Measurements from ENCODE around the gene PLEKHH3.
"Not testable (repeated sequence)": the region's sequence is repeated elsewhere in the genome, so short reads cannot be mapped to it uniquely, and the experiment has no call there.

The PLEKHH3 gene

DNA sequence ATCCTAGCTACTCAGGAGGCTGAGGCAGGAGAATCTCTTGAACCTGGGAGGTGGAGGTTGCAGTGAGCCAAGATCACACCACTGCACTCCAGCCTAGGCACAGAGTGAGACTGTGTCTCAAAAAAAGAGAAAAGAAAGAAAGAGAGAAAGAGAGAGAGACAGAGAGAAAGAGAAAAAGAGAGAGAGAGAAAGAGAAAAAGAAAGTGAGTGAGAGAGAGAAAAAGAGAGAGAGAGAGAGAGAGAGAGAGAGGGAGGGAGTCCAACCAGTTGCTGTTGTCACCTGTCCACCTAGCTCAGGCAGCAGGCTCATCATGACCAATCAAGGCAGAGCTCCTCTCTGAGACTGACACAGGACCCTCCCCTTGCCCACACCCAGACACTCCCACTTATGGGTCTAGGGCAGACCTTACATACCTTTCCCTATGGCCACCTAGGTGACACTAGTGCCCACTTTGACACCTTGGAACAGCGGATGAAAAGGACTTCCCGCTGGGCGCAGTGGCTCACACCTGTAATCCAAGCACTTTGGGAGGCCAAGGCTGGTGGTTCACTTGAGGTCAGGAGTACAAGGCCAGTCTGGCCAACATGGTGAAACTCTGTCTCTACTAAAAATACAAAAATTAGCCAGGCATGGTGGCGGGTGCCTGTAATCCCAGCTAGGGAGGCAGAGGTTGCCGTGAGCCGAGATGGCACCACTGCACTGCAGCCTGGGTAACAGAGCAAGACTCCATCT, 49.6 kb downstream of the PLEKHH3 start:
- H2BK12ac ChIP-seq (ENCODE audit: low read length), result not testable (repeated sequence)

GRCh38 chr17:42623732-42624596, 52.8 kb downstream of the PLEKHH3 start:
- Histone ChIP-seq H2BK12ac (ENCODE audit: low read length) (no peak overlapping the region), H3K4me3 (ENCODE audit: low read depth, low read length) (no peak overlapping the region), H3K4ac (ENCODE audit: low read depth, low read length) (no peak overlapping the region), H3K79me1 (ENCODE audit: low read length) (no peaks in the 10 kb centered on the region), H4K91ac (ENCODE audit: low read depth, low read length) (no peak overlapping the region), H2BK5ac (ENCODE audit: low read depth, low read length, poor library complexity) (no peak overlapping the region), H3K9ac (ENCODE audit: low read length) (no peak overlapping the region), H4K8ac (ENCODE audit: low read depth, low read length) (no peak overlapping the region), H3K27ac (ENCODE audit: low read depth, low read length) (no peak overlapping the region), H3K27me3 (ENCODE audit: insufficient read depth, low read length) (no peaks in the 10 kb centered on the region), H2AFZ (ENCODE audit: insufficient read depth, low read length, poor library complexity) (no peak overlapping the region), H3K79me2 (ENCODE audit: control insufficient read depth, insufficient read depth, low read length, poor library complexity) (no peaks in the 10 kb centered on the region), H3K4me2 (ENCODE audit: low read length) (no peak overlapping the region), H2AK5ac (ENCODE audit: low read length) (no peak overlapping the region), H4K12ac (ENCODE audit: low read depth, low read length) (no peak overlapping the region), H3K23ac (ENCODE audit: low read length) (no peak overlapping the region), H3K18ac (ENCODE audit: low read length) (no peak overlapping the region), H3K14ac (ENCODE audit: low read length) (no peak overlapping the region), H3K9me3 (ENCODE audit: insufficient read depth, low read depth, low read length) (peaks cover 2% of the 10 kb centered on the region), H3K36me3 (ENCODE audit: control insufficient read depth in 1 of 2, insufficient read depth in 2 of 2, low read length in 2 of 2) (no peaks in the 10 kb centered on the region), H2BK120ac (ENCODE audit: insufficient read depth, low read length, poor library complexity) (no peak overlapping the region), H3K4me1 (ENCODE audit: control insufficient read depth in 1 of 2, insufficient read depth in 2 of 2, low read length in 2 of 2) (no peaks in the 10 kb centered on the region)
- no peak for DNase-seq
- no CpG with 5 or more reads among the region's 7 CpGs for WGBS (ENCODE audit: extremely low coverage, insufficient coverage, insufficient read length)

More for the DNA sequence above, 49.6 kb downstream of the PLEKHH3 start:
- H3K4me2 ChIP-seq (ENCODE audit: low read length); H3K79me1 ChIP-seq (ENCODE audit: low read length); H3K9ac ChIP-seq (ENCODE audit: low read length); H3K18ac ChIP-seq (ENCODE audit: low read length); H4K8ac ChIP-seq (ENCODE audit: low read depth, low read length); H4K12ac ChIP-seq (ENCODE audit: low read depth, low read length); H2BK120ac ChIP-seq (ENCODE audit: insufficient read depth, low read length, poor library complexity); H4K91ac ChIP-seq (ENCODE audit: low read depth, low read length); H3K27me3 ChIP-seq (ENCODE audit: insufficient read depth, low read length); H3K4me1 ChIP-seq (ENCODE audit: control insufficient read depth in 1 of 2, insufficient read depth in 2 of 2, low read length in 2 of 2); H3K79me2 ChIP-seq (ENCODE audit: control insufficient read depth, insufficient read depth, low read length, poor library complexity); H2BK5ac ChIP-seq (ENCODE audit: low read depth, low read length, poor library complexity); H3K14ac ChIP-seq (ENCODE audit: low read length); H2AFZ ChIP-seq (ENCODE audit: insufficient read depth, low read length, poor library complexity); H3K23ac ChIP-seq (ENCODE audit: low read length); H3K27ac ChIP-seq (ENCODE audit: low read depth, low read length); DNase-seq; H2AK5ac ChIP-seq (ENCODE audit: low read length); H3K36me3 ChIP-seq (ENCODE audit: control insufficient read depth in 1 of 2, insufficient read depth in 2 of 2, low read length in 2 of 2); H3K4ac ChIP-seq (ENCODE audit: low read depth, low read length); H3K4me3 ChIP-seq (ENCODE audit: low read depth, low read length); H3K9me3 ChIP-seq (ENCODE audit: insufficient read depth, low read depth, low read length): not testable (repeated sequence)
- no CpG with 5 or more reads among the region's 6 CpGs for WGBS (ENCODE audit: extremely low coverage, insufficient coverage, insufficient read length)

GRCh38 chr17:42623271-42623670, 53.5 kb downstream of the PLEKHH3 start:
- Histone ChIP-seq H3K14ac (ENCODE audit: low read length) (no peak overlapping the region), H4K91ac (ENCODE audit: low read depth, low read length) (no peak overlapping the region), H3K79me2 (ENCODE audit: control insufficient read depth, insufficient read depth, low read length, poor library complexity) (no peaks in the 10 kb centered on the region), H3K27ac (ENCODE audit: low read depth, low read length) (no peak overlapping the region), H4K12ac (ENCODE audit: low read depth, low read length) (no peak overlapping the region), H2BK5ac (ENCODE audit: low read depth, low read length, poor library complexity) (no peak overlapping the region), H2BK12ac (ENCODE audit: low read length) (no peak overlapping the region), H3K4me3 (ENCODE audit: low read depth, low read length) (no peak overlapping the region), H3K9ac (ENCODE audit: low read length) (no peak overlapping the region), H2AFZ (ENCODE audit: insufficient read depth, low read length, poor library complexity) (no peak overlapping the region), H3K23ac (ENCODE audit: low read length) (no peak overlapping the region), H3K36me3 (ENCODE audit: control insufficient read depth in 1 of 2, insufficient read depth in 2 of 2, low read length in 2 of 2) (no peaks in the 10 kb centered on the region), H3K27me3 (ENCODE audit: insufficient read depth, low read length) (no peaks in the 10 kb centered on the region), H3K18ac (ENCODE audit: low read length) (no peak overlapping the region), H4K8ac (ENCODE audit: low read depth, low read length) (no peak overlapping the region), H3K9me3 (ENCODE audit: insufficient read depth, low read depth, low read length) (peaks cover 2% of the 10 kb centered on the region), H3K4me1 (ENCODE audit: control insufficient read depth in 1 of 2, insufficient read depth in 2 of 2, low read length in 2 of 2) (no peaks in the 10 kb centered on the region), H2BK120ac (ENCODE audit: insufficient read depth, low read length, poor library complexity) (no peak overlapping the region), H3K4me2 (ENCODE audit: low read length) (no peak overlapping the region), H3K4ac (ENCODE audit: low read depth, low read length) (no peak overlapping the region), H3K79me1 (ENCODE audit: low read length) (no peaks in the 10 kb centered on the region), H2AK5ac (ENCODE audit: low read length) (no peak overlapping the region)
- WGBS (ENCODE audit: extremely low coverage, insufficient coverage, insufficient read length), result no CpG with 5 or more reads among the region's 2 CpGs
- DNase-seq, result no peak

DNA sequence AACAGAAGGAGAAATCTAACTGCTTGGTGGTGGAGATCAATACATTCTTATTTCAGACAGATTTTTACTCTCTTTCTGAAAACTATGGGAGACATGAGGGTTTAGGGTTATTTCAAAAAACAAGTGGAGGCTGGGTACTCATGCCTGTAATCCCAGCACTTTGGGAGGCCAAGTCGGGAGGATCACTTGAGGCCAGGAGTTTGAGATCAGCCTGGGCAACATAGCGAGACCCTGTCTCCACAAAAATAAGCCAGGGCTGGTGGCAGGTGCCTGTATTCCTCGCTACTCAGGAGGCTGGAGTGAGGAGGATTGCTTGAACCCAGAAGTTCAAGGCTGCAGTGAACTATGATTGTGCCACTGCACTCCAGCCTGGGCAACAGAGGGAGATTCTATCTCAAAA, 54.8 kb downstream of the PLEKHH3 start:
- not testable (repeated sequence) for H3K4ac ChIP-seq (ENCODE audit: low read depth, low read length); H3K27me3 ChIP-seq (ENCODE audit: insufficient read depth, low read length)
- no CpG with 5 or more reads among the region's 3 CpGs for WGBS (ENCODE audit: extremely low coverage, insufficient coverage, insufficient read length)

More for the DNA sequence above, 54.8 kb downstream of the PLEKHH3 start:
- DNase-seq; H3K9ac ChIP-seq (ENCODE audit: low read length); H4K12ac ChIP-seq (ENCODE audit: low read depth, low read length); H3K27ac ChIP-seq (ENCODE audit: low read depth, low read length); H3K79me2 ChIP-seq (ENCODE audit: control insufficient read depth, insufficient read depth, low read length, poor library complexity); H3K14ac ChIP-seq (ENCODE audit: low read length); H2AFZ ChIP-seq (ENCODE audit: insufficient read depth, low read length, poor library complexity); H3K9me3 ChIP-seq (ENCODE audit: insufficient read depth, low read depth, low read length); H4K91ac ChIP-seq (ENCODE audit: low read depth, low read length); H3K4me3 ChIP-seq (ENCODE audit: low read depth, low read length); H3K79me1 ChIP-seq (ENCODE audit: low read length); H3K36me3 ChIP-seq (ENCODE audit: control insufficient read depth in 1 of 2, insufficient read depth in 2 of 2, low read length in 2 of 2); H2BK12ac ChIP-seq (ENCODE audit: low read length); H3K23ac ChIP-seq (ENCODE audit: low read length); H3K4me1 ChIP-seq (ENCODE audit: control insufficient read depth in 1 of 2, insufficient read depth in 2 of 2, low read length in 2 of 2); H2BK5ac ChIP-seq (ENCODE audit: low read depth, low read length, poor library complexity); H2BK120ac ChIP-seq (ENCODE audit: insufficient read depth, low read length, poor library complexity); H4K8ac ChIP-seq (ENCODE audit: low read depth, low read length); H3K4me2 ChIP-seq (ENCODE audit: low read length); H2AK5ac ChIP-seq (ENCODE audit: low read length); H3K18ac ChIP-seq (ENCODE audit: low read length): not testable (repeated sequence)

All from trophoblast cell (in vitro differentiated cells and primary cell).